Ishikawa (cell line): ENCODE measurements around the gene IGSF9.

Experiments used
- CEBPB ChIP-seq: IDR thresholded peaks from 2 replicates; pipeline ENCODE4 v1.6.1; 2012
- CREB1 ChIP-seq: IDR thresholded peaks from 2 replicates; pipeline ENCODE4 v1.6.1; 2012; ENCODE audit warnings: low read depth
- EGR1 ChIP-seq: IDR thresholded peaks from 2 replicates; pipeline ENCODE4 v1.6.1; 2012
- EP300 ChIP-seq: IDR thresholded peaks from 2 replicates; pipeline ENCODE4 v1.6.1; 2012; ENCODE audit warnings: borderline replicate concordance
- FOXM1 ChIP-seq: IDR thresholded peaks from 2 replicates; pipeline ENCODE4 v1.6.1; 2012; ENCODE audit warnings: low read depth, borderline replicate concordance
- MAX ChIP-seq: IDR thresholded peaks from 2 replicates; pipeline ENCODE4 v1.6.1; 2012
- NFIC ChIP-seq: IDR thresholded peaks from 2 replicates; pipeline ENCODE4 v1.6.1; 2012
- RAD21 ChIP-seq: IDR thresholded peaks from 2 replicates; pipeline ENCODE4 v1.6.1; 2012; ENCODE audit warnings: low read depth
- REST ChIP-seq: IDR thresholded peaks from 2 replicates; pipeline ENCODE4 v1.6.1; 2012; ENCODE audit warnings: low read depth, mild to moderate bottlenecking
- TAF1 ChIP-seq: IDR thresholded peaks from 2 replicates; pipeline ENCODE4 v1.6.1; 2012; ENCODE audit warnings: low read depth, mild to moderate bottlenecking
- TCF12 ChIP-seq: IDR thresholded peaks from 2 replicates; pipeline ENCODE4 v1.6.1; 2012; ENCODE audit warnings: low read depth
- TEAD4 ChIP-seq: IDR thresholded peaks from 2 replicates; pipeline ENCODE4 v1.6.1; 2012
- USF1 ChIP-seq: IDR thresholded peaks from 2 replicates; pipeline ENCODE4 v1.6.1; 2012
- YY1 ChIP-seq: IDR thresholded peaks from 2 replicates; pipeline ENCODE4 v1.6.1; 2012; ENCODE audit warnings: low read depth
- ZBTB7A ChIP-seq: IDR thresholded peaks from 2 replicates; pipeline ENCODE4 v1.6.1; 2012; ENCODE audit warnings: low read depth

The IGSF9 gene

GRCh38 chr1:159897962-159898361 is 47.5 kb downstream of the IGSF9 start:
- TF ChIP-seq USF1 (no peak), YY1 (no peak), CEBPB (no peak), MAX (no peak), ZBTB7A (no peak), CREB1 (no peak), NFIC (no peak), FOXM1 (no peak), TCF12 (no peak), RAD21 (no peak), EP300 (no peak), EGR1 (no peak)

- TF ChIP-seq NFIC: no peak
- TF ChIP-seq TCF12: no peak
- TF ChIP-seq RAD21: no peak
- no peak for TF ChIP-seq REST
- no peak for TF ChIP-seq YY1
- no peak for TF ChIP-seq TEAD4
- TF ChIP-seq CREB1: no peak
- TF ChIP-seq EGR1: no peak
- TF ChIP-seq TAF1: no peak
- no peak for TF ChIP-seq USF1
- no peak for TF ChIP-seq EP300
- no peak for TF ChIP-seq CEBPB
These were observed 48.9 kb downstream of the IGSF9 start for GRCh38 chr1:159896546-159896930.

GRCh38 chr1:159895836-159896545 is 49.4 kb downstream of the IGSF9 start:
- TF ChIP-seq EGR1 (no peak), CEBPB (no peak), RAD21 (no peak), TEAD4 (no peak), MAX (no peak), ZBTB7A (no peak), YY1 (no peak), TCF12 (no peak), TAF1 (no peak), FOXM1 (no peak), NFIC (no peak), USF1 (no peak), EP300 (no peak), CREB1 (no peak), REST (no peak)

- no peak for TF ChIP-seq ZBTB7A
- no peak for TF ChIP-seq EP300
- no peak for TF ChIP-seq REST
These were observed 50.1 kb downstream of the IGSF9 start for GRCh38 chr1:159895286-159895685.
